Liver (tissue), 9 donors: ENCODE measurements around the gene KIAA0753. TPM values are rescaled to one million over a fixed set of nuclear protein-coding genes. Genes with fewer than 3 reads are reported as not detected.

Source experiments
- DNase-seq: peaks from one replicate; pipeline ENCODE4 v3.0.0-alpha.2; 2017; ENCODE audit warnings: low spot score
- H3K27ac ChIP-seq, 2 donors: one replicate each; pipeline ENCODE4 v1.7.0; 2013; ENCODE audit warnings: inconsistent platforms in 2 of 2, low read length in 2 of 2, control low read depth in 1 of 2, low read depth in 1 of 2, mild to moderate bottlenecking in 1 of 2
- H3K27me3 ChIP-seq, 4 donors: one replicate each; pipeline versions ENCODE4 v1.6.1 to v1.7.0; 2013; ENCODE audit warnings: low read length in 3 of 4, inconsistent platforms in 1 of 4, mild to moderate bottlenecking in 1 of 4, moderate library complexity in 1 of 4; ENCODE audit not compliant: control insufficient read depth in 4 of 4, insufficient read depth in 4 of 4
- H3K36me3 ChIP-seq, 4 donors: one replicate each; pipeline versions ENCODE4 v1.6.1 to v1.7.0; 2013; ENCODE audit warnings: low read length in 3 of 4, mild to moderate bottlenecking in 3 of 4, low read depth in 1 of 4, moderate library complexity in 1 of 4; ENCODE audit not compliant: control insufficient read depth in 4 of 4, insufficient read depth in 3 of 4
- H3K4me1 ChIP-seq, 4 donors: one replicate each; pipeline versions ENCODE4 v1.6.1 to v1.7.0; 2013; ENCODE audit warnings: low read length in 3 of 4, mild to moderate bottlenecking in 3 of 4, moderate library complexity in 1 of 4; ENCODE audit not compliant: control insufficient read depth in 4 of 4, insufficient read depth in 4 of 4
- H3K4me3 ChIP-seq, 3 donors: one replicate each; pipeline versions ENCODE4 v1.6.1 to v1.7.0; 2013; ENCODE audit warnings: low read length in 3 of 3, control low read depth in 1 of 3, low read depth in 1 of 3, mild to moderate bottlenecking in 1 of 3
- H3K9ac ChIP-seq, 2 donors: one replicate each; pipeline ENCODE4 v1.7.0; 2013; ENCODE audit warnings: low read length in 2 of 2, mild to moderate bottlenecking in 2 of 2, moderate library complexity in 2 of 2, control low read depth in 1 of 2, low read depth in 1 of 2
- H3K9me3 ChIP-seq, 4 donors: one replicate each; pipeline versions ENCODE4 v1.6.1 to v1.7.0; 2013; ENCODE audit warnings: low read length in 3 of 4; ENCODE audit not compliant: control insufficient read depth in 4 of 4
- CTCF ChIP-seq: fragments of 150-350 bp; IDR thresholded peaks from 2 replicates; pipeline ENCODE4 v1.5.1; 2017; ENCODE audit warnings: improper control_type of control experiment, low read depth, low read length; ENCODE audit not compliant: missing input control
- FOXA1 ChIP-seq: IDR thresholded peaks from 2 replicates; pipeline ENCODE4 v1.6.1; 2016; ENCODE audit warnings: antibody characterized with exemption
- FOXA2 ChIP-seq: IDR thresholded peaks from 2 replicates; pipeline ENCODE4 v1.6.1; 2016; ENCODE audit warnings: antibody characterized with exemption
- HNF4A ChIP-seq, 2 donors: conservative IDR thresholded peaks; 2 replicates each; pipeline ENCODE4 v1.6.1; 2016; ENCODE audit warnings: antibody characterized with exemption in 2 of 2, mild to moderate bottlenecking in 2 of 2
- HNF4G ChIP-seq: IDR thresholded peaks from 2 replicates; pipeline ENCODE4 v1.6.1; 2016; ENCODE audit warnings: antibody characterized with exemption
- JUND ChIP-seq, 2 donors: IDR thresholded peaks; 2 replicates each; pipeline ENCODE4 v1.6.1; 2016; ENCODE audit warnings: antibody characterized with exemption in 2 of 2
- NR2F2 ChIP-seq: IDR thresholded peaks from 2 replicates; pipeline ENCODE4 v1.6.1; 2016; ENCODE audit warnings: antibody characterized with exemption
- RAD21 ChIP-seq, 2 donors: IDR thresholded peaks; 2 replicates each; pipeline ENCODE4 v1.6.1; 2016; ENCODE audit warnings: antibody characterized with exemption in 2 of 2, mild to moderate bottlenecking in 2 of 2
- REST ChIP-seq: IDR thresholded peaks from 2 replicates; pipeline ENCODE4 v1.6.1; 2016; ENCODE audit warnings: antibody characterized with exemption, mild to moderate bottlenecking
- SP1 ChIP-seq: IDR thresholded peaks from 2 replicates; pipeline ENCODE4 v1.6.1; 2018; ENCODE audit warnings: antibody characterized with exemption, mild to moderate bottlenecking
- TAF1 ChIP-seq: conservative IDR thresholded peaks from 2 replicates; pipeline ENCODE4 v1.6.1; 2016; ENCODE audit warnings: antibody characterized with exemption, mild to moderate bottlenecking
- YY1 ChIP-seq: IDR thresholded peaks from 2 replicates; pipeline ENCODE4 v1.6.1; 2016; ENCODE audit warnings: antibody characterized with exemption, mild to moderate bottlenecking
- ZBTB33 ChIP-seq: IDR thresholded peaks from 2 replicates; pipeline ENCODE4 v1.6.1; 2016; ENCODE audit warnings: antibody characterized with exemption
- WGBS: extraction: QIAGEN DNeasy Blood & Tissue Kit; methylation state at CpG from one replicate; pipeline ENCODE4 v1.1.7; 2013; 5-methylcytosine and 5-hydroxymethylcytosine counted together
- polyA plus RNA-seq, 2 donors: library from polyadenylated mRNA; stranded (reverse) in 1 of 2; unstranded in 1 of 2; fragments of 200-250 nt in 1 of 2; fragments of >200 nt in 1 of 2; fragmentation: Nextera tagmentation in 1 of 2; extraction: Ambion mirVana in 1 of 2; gene quantifications; one replicate each; pipeline versions ENCODE4 v1.2.1 to v1.2.3, GENCODE V29; 2013 to 2015
- total RNA-seq, 2 donors: library from RNA; depleted of rRNA; stranded (reverse); fragments of >200 nt; gene quantifications; one replicate each; pipeline ENCODE4 v1.2.3, GENCODE V29; 2014
- TF ChIP-seq, protein P1 (sequence below): IDR thresholded peaks from 2 replicates; pipeline ENCODE4 v1.6.1; 2016; ENCODE audit warnings: antibody characterized with exemption
- donor health status: healthy.
- donor health status: healthy.
- donor health status: healthy.
- donor health status: healthy.
- donor health status: healthy.

KIAA0753 gene
- total and polyA plus RNA-seq, 4 donors = 2.0 to 5.9 (median 3.0) TPM

DNA sequence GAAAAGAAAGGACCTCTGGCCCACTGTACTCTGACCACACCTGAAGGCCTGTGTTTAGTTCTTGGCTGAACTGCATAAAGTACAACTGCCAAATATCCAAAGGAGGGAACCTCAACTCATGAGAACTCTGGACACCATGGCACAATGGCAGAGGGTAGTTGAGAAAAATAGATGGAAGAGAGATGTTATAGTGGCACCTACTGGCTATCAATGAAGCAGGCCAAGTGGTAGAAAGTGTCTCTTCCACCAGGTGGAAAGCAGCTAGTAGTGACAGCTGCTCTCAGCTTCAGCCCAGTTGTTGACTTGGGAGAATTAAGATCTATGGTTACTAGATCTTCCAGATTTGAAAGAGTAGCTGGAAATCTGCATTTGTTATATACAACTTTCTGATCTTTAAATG lies 7.7 kb upstream of the KIAA0753 start:
- Histone ChIP-seq H3K27ac (no peak overlapping the region), H3K27me3 (no peaks in the 10 kb centered on the region), H3K9ac (no peak overlapping the region), H3K36me3 (peaks cover 3 to 18% (median 11%) of the 10 kb centered on the region in 4 donors), H3K4me3 (no peak overlapping the region), H3K4me1 (peaks cover 3 to 37% (median 29%) of the 10 kb centered on the region in 4 donors), H3K9me3 (no peaks in the 10 kb centered on the region)
- DNase-seq = no peak
- TF ChIP-seq RAD21 (IDR thresholded peaks at IDR 0.05) (peak; percentile 54 to 64), CTCF (no peak)

DNA sequence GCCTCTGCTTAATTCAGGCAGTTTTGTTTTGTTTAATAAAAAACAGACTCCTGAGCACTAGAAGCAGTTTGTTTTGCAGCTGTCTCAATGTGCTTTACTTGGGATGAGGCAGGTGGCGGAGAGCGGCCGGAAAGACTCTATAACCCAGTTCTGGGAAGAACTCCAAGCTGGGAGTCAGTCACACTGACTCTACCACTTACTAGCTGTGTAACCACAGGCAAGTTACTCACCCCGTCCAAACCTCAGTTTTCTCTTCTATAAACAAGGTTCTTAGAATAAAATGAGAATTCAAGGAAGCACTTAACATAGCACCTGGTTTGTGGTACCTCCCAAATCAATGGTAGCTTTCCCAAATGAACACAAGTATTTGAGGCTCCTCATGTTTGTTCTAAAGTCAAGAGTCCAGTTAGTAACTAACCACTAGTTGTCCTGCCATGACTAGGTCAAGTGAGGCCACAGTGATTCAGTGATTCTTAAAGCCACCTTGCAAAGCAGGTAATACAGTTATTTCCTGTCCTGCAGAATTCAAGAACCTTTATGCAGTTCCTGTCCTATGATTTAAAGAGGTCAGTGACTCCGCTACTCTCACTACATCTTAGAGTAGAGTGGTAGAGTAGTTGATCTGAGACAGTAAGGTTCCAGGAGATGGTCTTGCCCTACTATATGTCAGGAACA lies 3.1 kb upstream of the KIAA0753 start:
- 92% methylated on average over 5 of the region's 5 CpGs for WGBS
- Histone ChIP-seq H3K27me3 (no peaks in the 10 kb centered on the region), H3K9me3 (no peaks in the 10 kb centered on the region), H3K27ac (no peak overlapping the region), H3K9ac (no peak overlapping the region), H3K4me3 (no peak overlapping the region), H3K36me3 (peaks cover 2 to 19% (median 11%) of the 10 kb centered on the region in 4 donors), H3K4me1 (peaks cover 4 to 41% (median 28%) of the 10 kb centered on the region in 4 donors)
- DNase-seq = no peak
- TF ChIP-seq YY1 (no peak), HNF4G (no peak), JUND (IDR thresholded peaks at IDR 0.05) (no peak), FOXA1 (no peak), TAF1 (no peak), SP1 (no peak), ZBTB33 (no peak), NR2F2 (no peak), REST (no peak), HNF4A (conservative IDR thresholded peaks at IDR 0.05) (no peak), FOXA2 (no peak), RAD21 (IDR thresholded peaks at IDR 0.05) (no peak)
- TF ChIP-seq, protein P1, sequence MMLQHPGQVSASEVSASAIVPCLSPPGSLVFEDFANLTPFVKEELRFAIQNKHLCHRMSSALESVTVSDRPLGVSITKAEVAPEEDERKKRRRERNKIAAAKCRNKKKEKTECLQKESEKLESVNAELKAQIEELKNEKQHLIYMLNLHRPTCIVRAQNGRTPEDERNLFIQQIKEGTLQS = no peak
